Endothelial cell of umbilical vein (primary cell): ENCODE measurements around the gene RANBP1. TPM values are rescaled to one million over a fixed set of nuclear protein-coding genes. Genes with fewer than 3 reads are reported as not detected.
A peak's percentile ranks its signal among the peaks of the same experiment; 100 is the strongest.

Experiments
- BruUV-seq: library from RNA; stranded (reverse); fragments of 400-500 nt; replicated peaks from 2 replicates; lab custom pipeline; 2021; lab: Mats Ljungman, UMichigan
- CTCF ChIA-PET: fragments of 300-600, 350-600 bp; sonication (Branson Sonifier 250); formaldehyde crosslinking; loops from one replicate; lab custom pipeline; 2021; ENCODE audit warnings: antibody characterized with exemption, inconsistent platforms; lab: Charles Lee
- POLR2A ChIA-PET: fragments of 300-600, 350-600 bp; sonication (Branson Sonifier 250); formaldehyde crosslinking; loops from one replicate; lab custom pipeline; 2021; ENCODE audit warnings: antibody characterized with exemption, inconsistent platforms; lab: Charles Lee
- DNase-seq: peaks from one replicate; pipeline ENCODE4 v3.0.0-alpha.2; 2011; ENCODE audit warnings: low read depth, low spot score
- FAIRE-seq: peaks from 2 replicates; lab custom pipeline; 2011; peaks lifted over from hg19 to GRCh38; lab: Jason Lieb, UNC
- H2AFZ ChIP-seq: 2 replicates; pipeline ENCODE4 v1.6.0; 2012; ENCODE audit warnings: low read depth, low read length, control low read depth, inconsistent platforms
- H3K27ac ChIP-seq: 2 replicates; pipeline ENCODE4 v1.5.1; 2011; ENCODE audit warnings: low read depth, mild to moderate bottlenecking, control low read depth, low read length, moderate library complexity; ENCODE audit not compliant: insufficient read depth
- H3K27me3 ChIP-seq, 2 experiments: 2 replicates each; pipeline versions ENCODE4 v1.6.0 to v1.6.1; 2011; ENCODE audit warnings: low read length in 2 of 2, mixed read lengths in 1 of 2; ENCODE audit not compliant: control insufficient read depth in 2 of 2, insufficient read depth in 2 of 2
- H3K36me3 ChIP-seq, 2 experiments: 2 replicates in 1 of 2; 3 replicates in 1 of 2; pipeline ENCODE4 v1.5.1; 2011; ENCODE audit warnings: low read length in 2 of 2, mild to moderate bottlenecking in 1 of 2, moderate library complexity in 1 of 2; ENCODE audit not compliant: control insufficient read depth in 2 of 2, insufficient read depth in 2 of 2; ENCODE audit errors: extremely low read depth in 1 of 2
- H3K4me1 ChIP-seq: 3 replicates; pipeline ENCODE4 v1.5.1; 2011; ENCODE audit warnings: mild to moderate bottlenecking, low read length; ENCODE audit not compliant: control insufficient read depth, insufficient read depth; ENCODE audit errors: extremely low read depth
- H3K4me2 ChIP-seq: 2 replicates; pipeline ENCODE4 v1.6.1; 2011; ENCODE audit warnings: low read length, control low read depth, mixed read lengths; ENCODE audit not compliant: insufficient read depth
- H3K4me3 ChIP-seq, 3 experiments: fragments of 200-600 bp in 1 of 3; sonication (generic), shearing (Covaris generic) in 1 of 3; replicated peaks in 1 of 3; 2 replicates each; pipeline ENCODE4 v1.5.1; 2011 to 2016; ENCODE audit warnings: control low read depth in 3 of 3, low read length in 3 of 3, mild to moderate bottlenecking in 2 of 3, inconsistent platforms in 1 of 3, low read depth in 1 of 3, moderate library complexity in 1 of 3; ENCODE audit not compliant: insufficient read depth in 1 of 3
- H3K79me2 ChIP-seq: 2 replicates; pipeline ENCODE4 v1.6.0; 2012; ENCODE audit warnings: low read length, inconsistent platforms; ENCODE audit not compliant: control insufficient read depth, insufficient read depth
- H3K9ac ChIP-seq: replicated peaks from 2 replicates; pipeline ENCODE3; 2011; ENCODE audit warnings: low read length, control low read depth; ENCODE audit not compliant: insufficient read depth; ENCODE audit errors: extremely low read depth
- H3K9me1 ChIP-seq: replicated peaks from 3 replicates; pipeline ENCODE4 v1.6.0; 2011; ENCODE audit warnings: mild to moderate bottlenecking, low read length; ENCODE audit not compliant: control insufficient read depth, insufficient read depth; ENCODE audit errors: extremely low read depth
- H3K9me3 ChIP-seq: replicated peaks from 2 replicates; pipeline ENCODE4 v1.5.1; 2012; ENCODE audit warnings: low read length, inconsistent platforms; ENCODE audit not compliant: control insufficient read depth, insufficient read depth
- H4K20me1 ChIP-seq: replicated peaks from 2 replicates; pipeline ENCODE3; 2011; ENCODE audit warnings: mild to moderate bottlenecking, low read length; ENCODE audit not compliant: control insufficient read depth, insufficient read depth; ENCODE audit errors: extremely low read depth
- EZH2 ChIP-seq: IDR thresholded peaks from 2 replicates; pipeline ENCODE4 v1.6.1; 2012; ENCODE audit warnings: borderline replicate concordance, low read depth, mild to moderate bottlenecking, moderate library complexity, low read length, inconsistent platforms; ENCODE audit not compliant: severe bottlenecking
- FOS ChIP-seq: IDR thresholded peaks from 2 replicates; pipeline ENCODE4 v1.6.1; 2011; ENCODE audit warnings: mild to moderate bottlenecking, low read length, moderate library complexity, borderline replicate concordance; ENCODE audit not compliant: insufficient read depth
- GATA2 ChIP-seq: IDR thresholded peaks from 2 replicates; pipeline ENCODE4 v1.7.0; 2011; ENCODE audit warnings: low read depth, mild to moderate bottlenecking, moderate library complexity, mixed read lengths, low read length; ENCODE audit not compliant: insufficient read length, insufficient read depth
- JUN ChIP-seq: IDR thresholded peaks from 2 replicates; pipeline ENCODE4 v1.6.1; 2011; ENCODE audit warnings: borderline replicate concordance, low read depth; ENCODE audit not compliant: insufficient read length, insufficient read depth
- MYC ChIP-seq: IDR thresholded peaks from one replicate; pipeline ENCODE4 v1.6.1; 2011; ENCODE audit warnings: mild to moderate bottlenecking, low read depth, low read length
- POLR2A ChIP-seq: IDR thresholded peaks from 2 replicates; pipeline ENCODE4 v1.6.1; 2012; ENCODE audit warnings: low read depth, mild to moderate bottlenecking, control low read depth, low read length
- POLR2AphosphoS5 ChIP-seq: IDR thresholded peaks from 2 replicates; pipeline ENCODE4 v1.6.1; 2012; ENCODE audit warnings: low read depth, mild to moderate bottlenecking, control low read depth, low read length, moderate library complexity; ENCODE audit not compliant: insufficient read depth
- dilution Hi-C: fragments of 300-500 bp; cut with MboI; formaldehyde crosslinking; loops from one replicate; pipeline ENCODE4 v1.15.0; 2019; ENCODE audit warnings: low sequenced_read_pairs; ENCODE audit not compliant: extremely low pct_ligation_motif_present
- intact Hi-C: fragments of 100-400 bp; cut with micrococcal nuclease; formaldehyde crosslinking; loops from one replicate; pipeline ENCODE4 v1.10.0; 2022
- polyA plus RNA-seq, 4 experiments: library from polyadenylated mRNA; depleted of rRNA in 3 of 4; stranded (reverse) in 3 of 4; unstranded in 1 of 4; fragments of >200 nt; gene quantifications; 2 replicates each; pipeline versions ENCODE4 v1.2.1 to v1.2.3, GENCODE V29; 2011 to 2012; ENCODE audit warnings: missing spikeins in 1 of 4
- total RNA-seq: library from RNA; stranded (reverse); gene quantifications from 2 replicates; pipeline ENCODE4 v1.2.3, GENCODE V29; 2021
- TF ChIP-seq, protein P1 (sequence below), 2 donors: IDR thresholded peaks; 1 replicate in 1 of 2; 2 replicates in 1 of 2; pipeline ENCODE4 v1.5.1; 2011; ENCODE audit warnings: low read length in 2 of 2, mild to moderate bottlenecking in 2 of 2, moderate library complexity in 2 of 2, control low read depth in 1 of 2, inconsistent platforms in 1 of 2, low read depth in 1 of 2; ENCODE audit not compliant: insufficient read depth in 1 of 2; ENCODE audit errors: extremely low read depth in 1 of 2
- TF ChIP-seq, protein P2 (sequence below): IDR thresholded peaks from 2 replicates; pipeline ENCODE4 v1.6.1; 2011; ENCODE audit not compliant: insufficient read depth, insufficient read length

The RANBP1 gene
- total and polyA plus RNA-seq, 2 donors (not counting 3 experiments of a cell fraction or from before 2014, with no cell fraction given), result 228 to 247 TPM

DNA sequence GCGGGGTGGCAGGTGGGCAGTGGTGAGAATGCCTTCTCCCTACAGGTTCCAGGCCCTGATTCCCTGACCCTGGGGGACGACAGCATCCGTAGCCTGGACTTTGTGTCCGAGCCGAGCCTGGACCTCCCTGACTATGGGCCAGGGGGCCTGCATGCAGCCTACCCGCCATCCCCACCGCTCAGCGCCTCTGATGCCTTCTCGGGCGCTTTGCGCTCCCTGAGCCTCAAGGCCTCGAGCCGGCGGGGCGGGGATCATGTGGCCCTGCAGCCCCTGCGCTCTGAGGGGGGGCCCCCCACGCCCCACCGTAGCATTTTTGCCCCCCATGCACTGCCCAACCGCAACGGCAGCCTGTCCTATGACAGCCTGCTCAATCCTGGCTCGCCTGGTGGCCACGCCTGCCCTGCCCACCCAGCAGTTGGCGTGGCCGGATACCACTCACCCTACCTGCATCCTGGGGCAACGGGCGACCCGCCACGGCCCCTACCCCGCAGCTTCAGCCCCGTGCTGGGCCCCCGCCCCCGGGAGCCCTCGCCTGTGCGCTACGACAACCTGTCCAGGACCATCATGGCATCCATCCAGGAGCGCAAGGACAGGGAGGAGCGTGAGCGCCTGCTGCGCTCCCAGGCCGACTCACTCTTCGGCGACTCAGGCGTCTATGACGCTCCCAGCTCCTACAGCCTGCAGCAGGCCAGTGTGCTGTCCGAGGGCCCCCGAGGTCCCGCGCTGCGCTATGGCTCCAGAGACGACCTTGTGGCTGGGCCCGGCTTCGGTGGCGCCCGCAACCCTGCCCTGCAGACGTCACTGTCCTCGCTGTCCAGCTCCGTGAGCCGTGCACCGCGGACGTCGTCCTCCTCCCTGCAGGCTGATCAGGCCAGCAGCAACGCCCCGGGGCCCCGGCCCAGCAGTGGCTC, 27.1 kb downstream of the RANBP1 start:
- Histone ChIP-seq H3K4me3 (no peak overlapping the region), H3K9me3 (no peaks in the 10 kb centered on the region), H3K27me3 (no peaks in the 10 kb centered on the region), H3K4me2 (no peak overlapping the region), H3K9me1 (no peaks in the 10 kb centered on the region), H4K20me1 (no peaks in the 10 kb centered on the region), H2AFZ (no peak overlapping the region), H3K9ac (no peak overlapping the region), H3K27ac (no peak overlapping the region), H3K4me1 (no peaks in the 10 kb centered on the region), H3K36me3 (peaks cover 3 to 18% of the 10 kb centered on the region in 2 experiments), H3K79me2 (peaks cover 7% of the 10 kb centered on the region)
- ChIA-PET POLR2A (no interaction called here), CTCF (no interaction called here)
- BruUV-seq, result TSS peak; percentile 25
- dilution Hi-C loops (no loop called here), intact Hi-C loops (no loop called here)
- TF ChIP-seq, protein P1, sequence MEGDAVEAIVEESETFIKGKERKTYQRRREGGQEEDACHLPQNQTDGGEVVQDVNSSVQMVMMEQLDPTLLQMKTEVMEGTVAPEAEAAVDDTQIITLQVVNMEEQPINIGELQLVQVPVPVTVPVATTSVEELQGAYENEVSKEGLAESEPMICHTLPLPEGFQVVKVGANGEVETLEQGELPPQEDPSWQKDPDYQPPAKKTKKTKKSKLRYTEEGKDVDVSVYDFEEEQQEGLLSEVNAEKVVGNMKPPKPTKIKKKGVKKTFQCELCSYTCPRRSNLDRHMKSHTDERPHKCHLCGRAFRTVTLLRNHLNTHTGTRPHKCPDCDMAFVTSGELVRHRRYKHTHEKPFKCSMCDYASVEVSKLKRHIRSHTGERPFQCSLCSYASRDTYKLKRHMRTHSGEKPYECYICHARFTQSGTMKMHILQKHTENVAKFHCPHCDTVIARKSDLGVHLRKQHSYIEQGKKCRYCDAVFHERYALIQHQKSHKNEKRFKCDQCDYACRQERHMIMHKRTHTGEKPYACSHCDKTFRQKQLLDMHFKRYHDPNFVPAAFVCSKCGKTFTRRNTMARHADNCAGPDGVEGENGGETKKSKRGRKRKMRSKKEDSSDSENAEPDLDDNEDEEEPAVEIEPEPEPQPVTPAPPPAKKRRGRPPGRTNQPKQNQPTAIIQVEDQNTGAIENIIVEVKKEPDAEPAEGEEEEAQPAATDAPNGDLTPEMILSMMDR (IDR thresholded peaks at IDR 0.05; ENCODE audit: extremely low read depth in 1 of 2, insufficient read depth in 1 of 2, low read depth in 1 of 2, low read length in 2 of 2), result no peak
- TF ChIP-seq FOS (no peak), JUN (no peak), POLR2AphosphoS5 (no peak), GATA2 (no peak), POLR2A (no peak), EZH2 (no peak), MYC (no peak)
- TF ChIP-seq, protein P2, sequence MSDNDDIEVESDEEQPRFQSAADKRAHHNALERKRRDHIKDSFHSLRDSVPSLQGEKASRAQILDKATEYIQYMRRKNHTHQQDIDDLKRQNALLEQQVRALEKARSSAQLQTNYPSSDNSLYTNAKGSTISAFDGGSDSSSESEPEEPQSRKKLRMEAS, result no peak
- DNase-seq (no peak), FAIRE-seq (no peak)
